ENCODE measurements around the gene TSPO. TPM values are rescaled to one million over a fixed set of nuclear protein-coding genes. Genes with fewer than 3 reads are reported as not detected.

TSPO gene
- total RNA-seq, 1 donor from 2014 or later: 38.9 TPM

DNA sequence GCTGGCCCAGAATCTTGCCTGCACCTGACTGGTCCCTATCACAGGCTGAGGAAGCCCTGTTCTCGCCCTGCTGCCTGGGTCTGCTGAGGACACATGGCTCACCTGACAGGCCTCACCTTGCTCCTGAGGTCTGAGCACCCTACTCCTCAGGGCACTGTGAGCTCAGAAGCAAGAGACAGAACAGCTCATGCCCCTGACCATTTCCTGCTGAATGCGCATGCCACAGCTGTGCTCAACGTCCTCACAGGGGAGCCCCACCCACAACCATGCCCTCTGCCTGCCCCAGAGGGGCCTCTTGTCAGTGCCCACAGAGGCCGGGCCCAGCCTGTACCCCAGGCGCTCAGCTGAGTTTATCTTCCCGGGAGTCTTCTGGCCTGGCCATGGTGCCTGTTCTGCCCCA is 2.8 kb upstream of the TSPO start:
- Mint-ChIP-seq H3K27ac (ENCODE audit: unreplicated experiment) (no peak overlapping the region), H3K27me3 (ENCODE audit: unreplicated experiment) (peaks cover 5% of the 10 kb centered on the region), H3K9me3 (ENCODE audit: unreplicated experiment) (no peaks in the 10 kb centered on the region), H3K36me3 (ENCODE audit: low read depth, unreplicated experiment) (no peaks in the 10 kb centered on the region), H3K4me3 (ENCODE audit: unreplicated experiment) (no peak overlapping the region), H3K4me1 (ENCODE audit: unreplicated experiment) (peaks cover 12% of the 10 kb centered on the region)
- DNase-seq (ENCODE audit: low spot score): no peak
- TF ChIP-seq, protein P1, sequence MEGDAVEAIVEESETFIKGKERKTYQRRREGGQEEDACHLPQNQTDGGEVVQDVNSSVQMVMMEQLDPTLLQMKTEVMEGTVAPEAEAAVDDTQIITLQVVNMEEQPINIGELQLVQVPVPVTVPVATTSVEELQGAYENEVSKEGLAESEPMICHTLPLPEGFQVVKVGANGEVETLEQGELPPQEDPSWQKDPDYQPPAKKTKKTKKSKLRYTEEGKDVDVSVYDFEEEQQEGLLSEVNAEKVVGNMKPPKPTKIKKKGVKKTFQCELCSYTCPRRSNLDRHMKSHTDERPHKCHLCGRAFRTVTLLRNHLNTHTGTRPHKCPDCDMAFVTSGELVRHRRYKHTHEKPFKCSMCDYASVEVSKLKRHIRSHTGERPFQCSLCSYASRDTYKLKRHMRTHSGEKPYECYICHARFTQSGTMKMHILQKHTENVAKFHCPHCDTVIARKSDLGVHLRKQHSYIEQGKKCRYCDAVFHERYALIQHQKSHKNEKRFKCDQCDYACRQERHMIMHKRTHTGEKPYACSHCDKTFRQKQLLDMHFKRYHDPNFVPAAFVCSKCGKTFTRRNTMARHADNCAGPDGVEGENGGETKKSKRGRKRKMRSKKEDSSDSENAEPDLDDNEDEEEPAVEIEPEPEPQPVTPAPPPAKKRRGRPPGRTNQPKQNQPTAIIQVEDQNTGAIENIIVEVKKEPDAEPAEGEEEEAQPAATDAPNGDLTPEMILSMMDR (IDR thresholded peaks at IDR 0.05; ENCODE audit: unreplicated experiment): no peak

DNA sequence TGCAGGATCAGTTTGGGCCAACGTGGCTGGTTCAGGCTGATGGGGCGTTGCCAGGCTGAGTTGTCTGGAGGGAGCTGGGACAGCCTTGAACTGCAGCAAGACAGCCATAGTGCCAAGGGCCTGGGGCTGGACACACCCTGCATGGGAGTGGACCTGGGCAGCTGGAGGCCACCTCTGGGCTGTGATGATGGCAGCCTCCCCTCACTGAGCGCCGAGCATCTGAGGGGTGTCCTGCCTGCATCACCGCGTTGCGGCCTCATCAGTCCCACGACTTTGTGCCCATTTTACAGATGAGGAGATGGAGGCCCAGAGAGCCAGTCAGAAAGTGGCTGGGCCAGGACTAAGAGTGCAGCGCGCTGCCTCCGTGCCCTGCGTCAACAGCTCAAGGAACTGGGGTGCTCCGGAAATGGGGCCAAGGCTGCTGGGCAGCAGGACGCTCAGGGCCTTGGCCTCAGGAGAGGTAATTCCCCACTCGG is 590 bp upstream of the TSPO start:
- Mint-ChIP-seq H3K4me3 (ENCODE audit: unreplicated experiment) (peak overlapping the region; percentile 90), H3K36me3 (ENCODE audit: low read depth, unreplicated experiment) (no peaks in the 10 kb centered on the region), H3K9me3 (ENCODE audit: unreplicated experiment) (no peaks in the 10 kb centered on the region), H3K27me3 (ENCODE audit: unreplicated experiment) (peaks cover 7% of the 10 kb centered on the region), H3K4me1 (ENCODE audit: unreplicated experiment) (peaks cover 12% of the 10 kb centered on the region), H3K27ac (ENCODE audit: unreplicated experiment) (no peak overlapping the region)
- DNase-seq (ENCODE audit: low spot score): no peak
- TF ChIP-seq, protein P1 (IDR thresholded peaks at IDR 0.05; ENCODE audit: unreplicated experiment): no peak

DNA sequence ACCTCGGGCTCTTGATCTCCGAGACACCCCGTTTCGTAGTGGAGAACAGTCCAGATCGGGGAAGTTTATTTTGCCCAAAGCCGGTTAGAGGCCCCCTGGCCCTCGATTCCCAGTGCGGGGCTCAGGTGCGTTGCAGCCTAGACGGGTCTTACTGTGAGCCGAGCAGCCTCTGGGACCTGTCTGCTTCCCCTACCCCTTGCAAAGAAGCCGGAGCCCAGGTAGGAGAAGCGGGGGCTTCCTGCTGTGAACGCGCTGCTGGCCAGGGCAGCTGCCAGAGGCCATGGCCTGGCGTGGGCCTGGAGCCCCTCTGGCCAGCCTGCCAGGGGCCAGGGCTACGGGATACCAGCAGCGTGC is 621 bp downstream of the TSPO start:
- Mint-ChIP-seq H3K36me3 (ENCODE audit: low read depth, unreplicated experiment) (no peaks in the 10 kb centered on the region), H3K27me3 (ENCODE audit: unreplicated experiment) (peaks cover 7% of the 10 kb centered on the region), H3K9me3 (ENCODE audit: unreplicated experiment) (no peaks in the 10 kb centered on the region), H3K27ac (ENCODE audit: unreplicated experiment) (no peak overlapping the region), H3K4me1 (ENCODE audit: unreplicated experiment) (peaks cover 12% of the 10 kb centered on the region), H3K4me3 (ENCODE audit: unreplicated experiment) (no peak overlapping the region)
- TF ChIP-seq, protein P1 (IDR thresholded peaks at IDR 0.05; ENCODE audit: unreplicated experiment): no peak
- no peak for DNase-seq (ENCODE audit: low spot score)

DNA sequence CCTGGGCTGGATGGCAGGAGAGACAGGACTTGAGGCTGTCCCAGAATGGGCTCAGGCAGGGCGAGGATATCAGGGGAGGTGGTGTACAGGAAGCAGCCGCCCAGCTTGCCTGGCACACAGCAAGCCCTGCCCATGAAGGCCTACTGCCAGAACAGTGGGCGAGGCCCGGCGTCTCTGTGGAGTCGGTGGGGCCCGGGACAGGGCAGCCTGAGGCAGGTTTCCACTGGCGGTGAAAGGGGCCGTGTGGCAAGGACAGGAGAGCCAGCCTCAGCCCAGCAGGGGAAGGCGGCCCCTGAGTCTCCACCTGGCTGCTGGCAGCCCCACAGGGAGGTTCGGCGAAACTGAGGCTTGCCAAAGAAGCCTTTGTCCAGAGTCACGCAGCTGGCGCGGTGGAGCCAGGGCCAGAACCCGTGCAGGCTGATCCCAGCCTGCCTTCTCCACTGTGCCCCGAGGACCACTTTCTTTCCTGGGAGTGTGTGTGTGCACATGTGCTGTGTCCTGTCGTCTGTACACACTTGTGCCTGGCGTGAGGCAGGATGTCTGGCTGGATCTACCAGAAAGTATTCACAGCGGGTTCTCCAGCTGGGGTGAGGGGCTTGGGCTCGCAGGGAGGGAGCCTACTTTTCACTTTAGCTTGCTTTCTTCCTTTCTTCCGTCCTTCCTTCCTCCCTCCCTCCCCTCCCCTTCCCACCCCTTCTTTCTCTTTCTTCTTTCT is 1.2 kb downstream of the TSPO start:
- Mint-ChIP-seq H3K4me1 (ENCODE audit: unreplicated experiment) (peaks cover 12% of the 10 kb centered on the region), H3K9me3 (ENCODE audit: unreplicated experiment) (no peaks in the 10 kb centered on the region), H3K27me3 (ENCODE audit: unreplicated experiment) (peaks cover 7% of the 10 kb centered on the region), H3K36me3 (ENCODE audit: low read depth, unreplicated experiment) (no peaks in the 10 kb centered on the region), H3K27ac (ENCODE audit: unreplicated experiment) (no peak overlapping the region), H3K4me3 (ENCODE audit: unreplicated experiment) (peak overlapping the region; percentile 65)
- TF ChIP-seq, protein P1 (IDR thresholded peaks at IDR 0.05; ENCODE audit: unreplicated experiment): no peak
- no peak for DNase-seq (ENCODE audit: low spot score)

DNA sequence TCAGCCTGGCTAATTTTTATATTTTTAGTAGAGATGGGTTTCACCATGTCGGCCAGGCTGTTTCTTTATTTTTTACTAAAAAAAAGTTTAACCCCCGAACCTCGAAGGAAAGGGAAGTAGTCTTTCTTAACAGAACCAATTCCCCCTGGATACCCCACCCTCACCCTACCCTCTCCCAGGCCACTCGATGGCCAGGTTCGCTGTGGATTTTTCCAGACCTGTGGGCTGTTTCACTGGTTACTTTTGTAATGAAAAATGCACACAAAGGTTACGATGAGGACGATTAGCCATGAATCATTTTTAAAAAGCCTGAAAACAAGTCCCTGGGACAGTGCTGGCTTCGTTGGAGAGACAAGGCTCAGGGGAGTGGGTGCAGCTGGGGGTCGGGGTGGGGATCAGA is 2.5 kb downstream of the TSPO start:
- TF ChIP-seq, protein P1 (IDR thresholded peaks at IDR 0.05; ENCODE audit: unreplicated experiment): no peak
- no peaks in the 10 kb centered on the region for H3K9me3 Mint-ChIP-seq (ENCODE audit: unreplicated experiment)
- H3K27me3 Mint-ChIP-seq (ENCODE audit: unreplicated experiment): peaks cover 4% of the 10 kb centered on the region
- no peak overlapping the region for H3K4me3 Mint-ChIP-seq (ENCODE audit: unreplicated experiment)
- DNase-seq (ENCODE audit: low spot score): no peak
- H3K4me1 Mint-ChIP-seq (ENCODE audit: unreplicated experiment): peaks cover 8% of the 10 kb centered on the region
- no peak overlapping the region for H3K27ac Mint-ChIP-seq (ENCODE audit: unreplicated experiment)
- H3K36me3 Mint-ChIP-seq (ENCODE audit: low read depth, unreplicated experiment): no peaks in the 10 kb centered on the region

All from endothelial cell (in vitro differentiated cells).